ENCODE measurements around the gene SOWAHC. TPM values are rescaled to one million over a fixed set of nuclear protein-coding genes. Genes with fewer than 3 reads are reported as not detected.

The SOWAHC gene
- total and polyA plus RNA-seq, 9 donors: 9.5 to 36.1 (median 16.0) TPM

GRCh38 chr2:109663721-109664120 lies 49.6 kb downstream of the SOWAHC start:
- DNase-seq: peak in 4 of 5 donors; percentile 21 to 65 (median 48)
- intact Hi-C loops (cut with DNase I): no loop called here
- Histone ChIP-seq H3K4me1 (ENCODE audit: insufficient read depth) (no peaks in the 10 kb centered on the region), H3K4me3 (no peak overlapping the region), H3K27ac (no peak overlapping the region), H3K27me3 (no peaks in the 10 kb centered on the region), H3K36me3 (no peaks in the 10 kb centered on the region), H3K9me3 (no peaks in the 10 kb centered on the region)
- TF ChIP-seq EP300 (IDR thresholded peaks at IDR 0.05) (no peak), CTCF (IDR thresholded peaks at IDR 0.05) (no peak)
- 15 to 18% (median 17%) methylated on average over 4 of the region's 4 CpGs for WGBS, 3 donors

DNA sequence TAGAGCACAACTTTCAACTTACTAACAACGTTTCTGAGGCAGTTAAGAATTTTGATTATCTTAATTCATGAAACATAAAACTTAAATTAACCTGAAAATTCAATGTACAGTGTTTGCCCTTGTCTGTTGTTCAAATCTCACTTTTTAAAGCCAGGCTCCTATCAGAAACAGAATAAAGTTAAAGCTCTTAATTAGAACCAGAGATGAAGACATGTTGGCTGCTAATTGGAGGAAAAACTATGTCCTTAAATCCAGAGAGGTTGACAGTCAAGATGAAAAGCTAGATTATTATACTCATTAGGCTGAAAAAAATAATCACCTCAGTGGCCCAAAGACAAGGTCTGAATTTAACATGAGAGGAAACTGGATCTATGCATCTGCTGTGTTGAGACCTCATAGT lies 52.3 kb downstream of the SOWAHC start:
- no peak overlapping the region for H3K4me3 ChIP-seq
- no peak for TF ChIP-seq POLR2A (IDR thresholded peaks at IDR 0.05)
- TF ChIP-seq EP300 (IDR thresholded peaks at IDR 0.05): no peak
- TF ChIP-seq CTCF (IDR thresholded peaks at IDR 0.05): no peak
- no peak overlapping the region for H3K27ac ChIP-seq
- no peaks in the 10 kb centered on the region for H3K9me3 ChIP-seq
- 21 to 56% (median 39%) methylated on average over 1 of the region's 1 CpG for WGBS, 3 donors
- H3K4me1 ChIP-seq (ENCODE audit: insufficient read depth): no peaks in the 10 kb centered on the region
- intact Hi-C loops (cut with DNase I): no loop called here
- H3K27me3 ChIP-seq: no peaks in the 10 kb centered on the region
- DNase-seq: no peak
- no peaks in the 10 kb centered on the region for H3K36me3 ChIP-seq

Other genes with a start within 250 kb of the SOWAHC start
- gene SEPTIN10, start 398 bp upstream of the SOWAHC start, total RNA-seq: 10 to 100 TPM; 71.6 to 93.8 (median 78.0) TPM
- 10 to 100 TPM; 48.9 to 59.0 TPM for gene SEPTIN10, start 398 bp upstream of the SOWAHC start, polyA plus RNA-seq
- 10 to 100 TPM; 18.0 to 87.0 (median 42.2) TPM for gene RGPD5, start 179.9 kb downstream of the SOWAHC start, total RNA-seq
- gene RGPD5, start 179.9 kb downstream of the SOWAHC start, polyA plus RNA-seq: 10 to 100 TPM in 1 of 2 donors, 1 to 10 TPM in 1; 8.3 to 13.0 TPM

Data from ovary (tissue), 9 donors.